HCT116 (cell line): Measurements from ENCODE around the gene HELT.

Experiments used
- EZH2 ChIP-seq: fragments of 200-600 bp; sonication (generic); IDR thresholded peaks from 2 replicates; pipeline ENCODE4 v1.6.1; 2017; ENCODE audit warnings: antibody characterized with exemption, mixed run types
- ZNF274 ChIP-seq: fragments of 200-500 bp; sonication (Bioruptor generic); IDR thresholded peaks from 2 replicates; pipeline ENCODE4 v1.6.1; 2014; ENCODE audit warnings: mild to moderate bottlenecking, low read depth, low read length, inconsistent platforms
- TF ChIP-seq, protein P1 (sequence below), 3 experiments: fragments of 200-600 bp in 1 of 3; sonication (generic) in 1 of 3; IDR thresholded peaks in 2 of 3; conservative IDR thresholded peaks in 1 of 3; 2 replicates each; pipeline ENCODE4 v1.5.1; 2012 to 2017; ENCODE audit warnings: low read depth in 2 of 3, low read length in 2 of 3, antibody characterized with exemption in 1 of 3, borderline replicate concordance in 1 of 3, control low read depth in 1 of 3, mild to moderate bottlenecking in 1 of 3, mixed read lengths in 1 of 3, mixed run types in 1 of 3, moderate library complexity in 1 of 3; ENCODE audit not compliant: insufficient read depth in 1 of 3

DNA sequence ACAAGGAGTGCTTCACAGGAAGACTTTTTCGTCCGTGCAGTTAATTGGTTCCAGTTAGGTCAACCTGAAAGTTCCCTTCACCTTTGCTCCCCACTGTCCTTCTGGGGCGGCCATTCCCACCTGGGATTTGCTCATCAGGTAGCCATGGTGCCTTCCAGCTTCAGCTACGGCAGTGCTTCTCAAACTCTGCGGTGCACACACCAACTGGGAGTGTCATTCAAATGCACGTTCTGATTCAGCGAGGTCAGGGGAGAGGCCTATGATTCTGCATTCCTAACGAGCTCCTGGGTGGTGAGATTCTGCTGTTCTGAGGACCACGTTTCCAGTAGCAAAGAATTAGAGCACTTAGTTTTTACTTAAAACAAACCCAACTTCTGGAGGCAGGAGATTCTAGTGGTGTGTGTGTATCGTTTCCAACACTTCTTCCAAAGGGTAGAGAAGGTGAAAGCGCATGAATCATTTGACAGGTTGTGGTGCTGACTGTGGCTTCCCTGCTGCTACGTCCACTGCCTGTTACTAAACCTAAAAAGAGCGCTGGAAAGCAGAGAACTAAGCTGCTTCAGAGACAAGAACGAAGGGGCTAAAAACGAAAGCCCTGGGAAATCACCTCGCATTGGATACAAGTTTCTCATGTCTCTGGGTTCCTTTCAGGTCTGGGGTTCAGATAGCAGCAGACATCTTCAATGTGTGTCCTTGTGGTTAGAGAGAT lies 4.7 kb upstream of the HELT start:
- TF ChIP-seq EZH2, result no peak
- TF ChIP-seq, protein P1, sequence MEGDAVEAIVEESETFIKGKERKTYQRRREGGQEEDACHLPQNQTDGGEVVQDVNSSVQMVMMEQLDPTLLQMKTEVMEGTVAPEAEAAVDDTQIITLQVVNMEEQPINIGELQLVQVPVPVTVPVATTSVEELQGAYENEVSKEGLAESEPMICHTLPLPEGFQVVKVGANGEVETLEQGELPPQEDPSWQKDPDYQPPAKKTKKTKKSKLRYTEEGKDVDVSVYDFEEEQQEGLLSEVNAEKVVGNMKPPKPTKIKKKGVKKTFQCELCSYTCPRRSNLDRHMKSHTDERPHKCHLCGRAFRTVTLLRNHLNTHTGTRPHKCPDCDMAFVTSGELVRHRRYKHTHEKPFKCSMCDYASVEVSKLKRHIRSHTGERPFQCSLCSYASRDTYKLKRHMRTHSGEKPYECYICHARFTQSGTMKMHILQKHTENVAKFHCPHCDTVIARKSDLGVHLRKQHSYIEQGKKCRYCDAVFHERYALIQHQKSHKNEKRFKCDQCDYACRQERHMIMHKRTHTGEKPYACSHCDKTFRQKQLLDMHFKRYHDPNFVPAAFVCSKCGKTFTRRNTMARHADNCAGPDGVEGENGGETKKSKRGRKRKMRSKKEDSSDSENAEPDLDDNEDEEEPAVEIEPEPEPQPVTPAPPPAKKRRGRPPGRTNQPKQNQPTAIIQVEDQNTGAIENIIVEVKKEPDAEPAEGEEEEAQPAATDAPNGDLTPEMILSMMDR (IDR thresholded peaks at IDR 0.05 in 2 of 3, conservative IDR thresholded peaks at IDR 0.05 in 1 of 3; ENCODE audit: borderline replicate concordance in 1 of 3, insufficient read depth in 1 of 3, low read depth in 2 of 3, low read length in 2 of 3), result no peak
- no peak for TF ChIP-seq ZNF274
